Measurements from ENCODE around the gene BAMBI.

Gene BAMBI

DNA sequence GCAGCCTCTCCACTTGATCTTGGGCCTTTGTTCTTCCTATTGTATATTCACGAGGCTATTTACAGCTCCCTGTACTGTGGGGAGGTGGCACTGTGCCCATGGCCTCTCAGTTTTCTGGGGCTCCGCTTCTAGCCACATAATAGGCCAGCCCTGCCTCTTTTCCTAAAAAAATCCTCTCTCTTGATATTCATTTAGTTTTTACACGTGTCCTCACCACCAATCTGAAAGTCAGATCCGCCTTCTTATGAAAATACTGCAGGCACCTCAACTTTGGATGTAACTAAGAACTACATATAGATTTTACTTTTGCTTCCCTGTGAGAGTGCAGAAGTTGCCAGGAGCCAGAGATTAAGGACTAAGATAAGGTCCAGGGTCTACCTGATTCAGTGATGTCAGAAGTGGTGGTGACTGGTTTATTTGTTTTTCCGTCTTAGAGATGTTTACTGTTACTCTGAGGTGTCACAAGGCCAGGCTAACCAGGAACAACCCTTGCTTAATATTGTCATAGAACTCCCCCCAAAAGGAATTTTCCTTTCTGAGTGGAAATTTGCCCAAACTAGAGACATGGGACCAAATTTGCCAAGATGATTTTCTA is 7.8 kb downstream of the BAMBI start:
- H3K36me3 ChIP-seq (ENCODE audit: insufficient read depth, low read length), result no peaks in the 10 kb centered on the region
- no peaks in the 10 kb centered on the region for H3K9me3 ChIP-seq (ENCODE audit: insufficient read depth, low read length, severe bottlenecking)
- H3K4me2 ChIP-seq (ENCODE audit: insufficient read depth, low read length), result no peak overlapping the region
- no peaks in the 10 kb centered on the region for H3K79me2 ChIP-seq (ENCODE audit: insufficient read depth, low read length)
- no peak for DNase-seq
- ATAC-seq (ENCODE audit: insufficient read depth, low read depth), result no peak
- no peaks in the 10 kb centered on the region for H4K20me1 ChIP-seq (ENCODE audit: insufficient read depth, low read length)
- TF ChIP-seq EZH2 (IDR thresholded peaks at IDR 0.05; ENCODE audit: borderline replicate concordance, low read depth, low read length, severe bottlenecking), result no peak
- TF ChIP-seq CTCF (IDR thresholded peaks at IDR 0.05; ENCODE audit: borderline replicate concordance, extremely low read depth, low read length, poor library complexity, severe bottlenecking), result no peak
- H3K9ac ChIP-seq (ENCODE audit: low read depth, low read length), result no peak overlapping the region
- H3K27ac ChIP-seq (ENCODE audit: low read length), result no peak overlapping the region
- no peak overlapping the region for H3K4me3 ChIP-seq (ENCODE audit: low read depth in 1 of 2, low read length in 2 of 2)
- H2AFZ ChIP-seq (ENCODE audit: low read depth, low read length), result no peak overlapping the region
- H3K4me1 ChIP-seq (ENCODE audit: insufficient read depth, low read length), result no peaks in the 10 kb centered on the region
- peaks cover 3% of the 10 kb centered on the region for H3K27me3 ChIP-seq (ENCODE audit: insufficient read depth, low read length, poor library complexity)

DNA sequence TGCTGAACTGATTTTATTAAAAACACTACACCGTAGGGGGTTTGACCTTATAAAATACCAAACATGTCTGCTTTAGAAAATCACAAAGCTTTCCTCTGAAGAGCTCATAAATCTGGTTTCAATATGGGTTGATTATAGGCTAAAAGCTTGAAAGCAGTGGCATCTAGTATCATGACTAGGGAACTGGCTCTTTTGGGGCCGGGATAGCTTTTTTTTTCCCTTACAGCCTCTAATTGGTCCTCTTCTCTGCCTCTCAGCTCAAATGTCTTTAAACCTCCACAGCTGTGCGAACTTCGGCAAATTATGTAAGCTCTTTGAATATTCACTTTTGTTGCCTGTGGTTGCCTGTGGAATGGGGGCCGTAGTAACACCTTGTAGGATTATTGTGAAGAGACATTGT is 8.4 kb downstream of the BAMBI start:
- H3K4me1 ChIP-seq (ENCODE audit: insufficient read depth, low read length), result no peaks in the 10 kb centered on the region
- TF ChIP-seq CTCF (IDR thresholded peaks at IDR 0.05; ENCODE audit: borderline replicate concordance, extremely low read depth, low read length, poor library complexity, severe bottlenecking) (no peak), EZH2 (IDR thresholded peaks at IDR 0.05; ENCODE audit: borderline replicate concordance, low read depth, low read length, severe bottlenecking) (no peak)
- H3K9me3 ChIP-seq (ENCODE audit: insufficient read depth, low read length, severe bottlenecking), result no peaks in the 10 kb centered on the region
- no peak overlapping the region for H3K9ac ChIP-seq (ENCODE audit: low read depth, low read length)
- H3K79me2 ChIP-seq (ENCODE audit: insufficient read depth, low read length), result no peaks in the 10 kb centered on the region
- peaks cover 3% of the 10 kb centered on the region for H3K27me3 ChIP-seq (ENCODE audit: insufficient read depth, low read length, poor library complexity)
- H3K4me2 ChIP-seq (ENCODE audit: insufficient read depth, low read length), result no peak overlapping the region
- ATAC-seq (ENCODE audit: insufficient read depth, low read depth), result no peak
- H3K4me3 ChIP-seq (ENCODE audit: low read depth in 1 of 2, low read length in 2 of 2), result no peak overlapping the region
- H2AFZ ChIP-seq (ENCODE audit: low read depth, low read length), result no peak overlapping the region
- H3K27ac ChIP-seq (ENCODE audit: low read length), result no peak overlapping the region
- H4K20me1 ChIP-seq (ENCODE audit: insufficient read depth, low read length), result no peaks in the 10 kb centered on the region
- H3K36me3 ChIP-seq (ENCODE audit: insufficient read depth, low read length), result no peaks in the 10 kb centered on the region
- DNase-seq, result no peak

DNA sequence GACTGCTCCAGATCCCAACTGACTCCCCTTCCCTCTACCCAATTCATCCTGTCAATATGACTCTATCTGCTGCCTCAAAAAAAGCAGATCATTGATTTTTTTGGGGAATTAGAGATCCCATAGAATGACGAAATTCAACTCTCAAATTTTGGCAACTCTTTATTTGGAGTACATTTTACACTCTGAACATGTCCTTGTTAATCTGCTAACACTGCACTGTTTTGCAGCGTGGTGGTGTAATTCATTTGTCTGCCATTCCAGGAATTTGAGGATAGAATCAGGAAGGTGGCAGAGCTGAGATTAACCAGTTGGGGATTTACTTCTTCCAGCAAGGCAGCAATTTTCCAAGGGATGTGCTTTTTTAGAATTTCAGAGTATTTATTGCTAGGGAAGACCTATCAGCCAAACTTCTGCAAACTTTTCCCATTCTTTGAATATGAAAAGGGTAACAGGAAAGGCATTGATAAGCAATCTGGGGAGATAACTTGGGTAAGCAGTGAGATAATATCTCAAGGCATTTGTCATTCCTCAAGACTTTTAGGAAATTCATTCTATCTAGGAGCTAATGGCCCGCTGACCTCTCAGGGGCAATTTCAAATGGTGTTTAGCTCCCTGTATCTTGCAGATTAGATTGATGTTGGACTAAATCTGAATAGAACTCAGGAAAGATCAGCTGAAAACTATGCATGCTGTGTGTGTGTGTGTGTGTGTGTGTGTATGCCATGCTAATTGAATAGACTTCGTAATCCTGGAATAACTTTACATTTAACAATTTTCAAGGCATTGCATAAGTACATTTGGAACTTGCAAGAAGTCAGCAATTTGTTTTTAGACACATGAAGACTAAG is 9.7 kb downstream of the BAMBI start:
- no peak overlapping the region for H3K4me2 ChIP-seq (ENCODE audit: insufficient read depth, low read length)
- H3K4me1 ChIP-seq (ENCODE audit: insufficient read depth, low read length), result no peaks in the 10 kb centered on the region
- no peaks in the 10 kb centered on the region for H3K9me3 ChIP-seq (ENCODE audit: insufficient read depth, low read length, severe bottlenecking)

More for the DNA sequence above, 9.7 kb downstream of the BAMBI start:
- H3K9ac ChIP-seq (ENCODE audit: low read depth, low read length), result no peak overlapping the region
- no peak overlapping the region for H2AFZ ChIP-seq (ENCODE audit: low read depth, low read length)
- TF ChIP-seq EZH2 (IDR thresholded peaks at IDR 0.05; ENCODE audit: borderline replicate concordance, low read depth, low read length, severe bottlenecking) (no peak), CTCF (IDR thresholded peaks at IDR 0.05; ENCODE audit: borderline replicate concordance, extremely low read depth, low read length, poor library complexity, severe bottlenecking) (no peak)
- H3K79me2 ChIP-seq (ENCODE audit: insufficient read depth, low read length), result no peaks in the 10 kb centered on the region
- H3K27me3 ChIP-seq (ENCODE audit: insufficient read depth, low read length, poor library complexity), result peaks cover 3% of the 10 kb centered on the region
- H4K20me1 ChIP-seq (ENCODE audit: insufficient read depth, low read length), result no peaks in the 10 kb centered on the region
- DNase-seq (no peak), ATAC-seq (ENCODE audit: insufficient read depth, low read depth) (no peak)
- H3K4me3 ChIP-seq (ENCODE audit: low read depth in 1 of 2, low read length in 2 of 2), result no peak overlapping the region
- no peaks in the 10 kb centered on the region for H3K36me3 ChIP-seq (ENCODE audit: insufficient read depth, low read length)
- no peak overlapping the region for H3K27ac ChIP-seq (ENCODE audit: low read length)

All from DND-41 (cell line).